A549 (cell line): ENCODE results near the gene GNAT3. TPM values are rescaled to one million over a fixed set of nuclear protein-coding genes. Genes with fewer than 3 reads are reported as not detected.

Experiments used
- ATAC-seq, 2 experiments: fragments of 200-7000 bp in 1 of 2; fragments of >200 bp in 1 of 2; cut with Nextera tagmentation in 1 of 2; cut with Tn5 transposase in 1 of 2; 3 replicates each; pipeline versions ENCODE4 v1.8.0 to v1.9.1; 2018 to 2020; ENCODE audit warnings: mild to moderate bottlenecking in 1 of 2, moderate library complexity in 1 of 2
- CTCF ChIA-PET: fragments of 300-600 bp; sonication (Branson Sonifier 250); formaldehyde crosslinking; extraction: SDS; loops from one replicate; lab custom pipeline; 2021; ENCODE audit warnings: antibody characterized with exemption, inconsistent platforms; lab: Yijun Ruan, JAX
- POLR2A ChIA-PET: fragments of 350-600 bp; formaldehyde crosslinking; extraction: SDS; loops from one replicate; lab custom pipeline; 2021; ENCODE audit warnings: antibody characterized with exemption, inconsistent platforms; lab: Yijun Ruan, JAX
- DNase-seq, 2 experiments: peaks; one replicate each; pipeline versions ENCODE4 v3.0.0 to v3.0.0-alpha.2; 2011 to 2016; ENCODE audit warnings: low read depth in 1 of 2, low spot score in 1 of 2
- FAIRE-seq: peaks from 2 replicates; lab custom pipeline; 2011; peaks lifted over from hg19 to GRCh38; lab: Jason Lieb, UNC
- H3K27ac ChIP-seq, 2 experiments: fragments of >200 bp; sonication (Bioruptor Twin); formaldehyde crosslinking; 3 replicates each; pipeline ENCODE4 v1.5.1; 2016 to 2017
- H3K4me1 ChIP-seq: fragments of >200 bp; sonication (Bioruptor Twin); formaldehyde crosslinking; 3 replicates; pipeline ENCODE4 v1.6.1; 2016
- H3K4me2 ChIP-seq: fragments of >200 bp; sonication (Bioruptor Twin); formaldehyde crosslinking; 3 replicates; pipeline ENCODE4 v1.6.1; 2016
- H3K4me3 ChIP-seq: fragments of >200 bp; sonication (Bioruptor Twin); formaldehyde crosslinking; 3 replicates; pipeline ENCODE4 v1.5.1; 2016
- H3K9me3 ChIP-seq: fragments of >200 bp; sonication (Bioruptor Twin); formaldehyde crosslinking; 3 replicates; pipeline ENCODE4 v1.6.1; 2016
- CBX2 ChIP-seq: fragments of 200-600 bp; sonication (generic); IDR thresholded peaks from 2 replicates; pipeline ENCODE4 v1.6.1; 2016; ENCODE audit warnings: low read depth, mild to moderate bottlenecking, borderline replicate concordance
- CEBPB ChIP-seq, 2 experiments: fragments of >200 bp in 1 of 2; sonication (Bioruptor Twin) in 1 of 2; formaldehyde crosslinking in 1 of 2; IDR thresholded peaks; 2 replicates each; pipeline ENCODE4 v1.6.1; 2012 to 2016
- CHD2 ChIP-seq: fragments of 150-350 bp; IDR thresholded peaks from 2 replicates; pipeline ENCODE4 v1.6.1; 2014; ENCODE audit warnings: low read length; ENCODE audit not compliant: partially characterized antibody
- CHD4 ChIP-seq: fragments of 200-600 bp; sonication (generic); IDR thresholded peaks from 2 replicates; pipeline ENCODE4 v1.6.1; 2016; ENCODE audit warnings: antibody characterized with exemption, mild to moderate bottlenecking, borderline replicate concordance
- HEYL ChIP-seq: fragments of 250-450 bp; sonication (Bioruptor Pico); IDR thresholded peaks from 2 replicates; pipeline ENCODE4 v1.8.0; 2021; ENCODE audit warnings: mild to moderate bottlenecking, moderate library complexity
- HOXA7 ChIP-seq: fragments of 250-450 bp; sonication (Bioruptor Pico); IDR thresholded peaks from 2 replicates; pipeline ENCODE4 v1.5.0; 2020; ENCODE audit warnings: mild to moderate bottlenecking, moderate library complexity
- KDM1A ChIP-seq: fragments of 200-600 bp; sonication (generic); IDR thresholded peaks from 2 replicates; pipeline ENCODE4 v1.6.1; 2016; ENCODE audit warnings: low read depth, mild to moderate bottlenecking
- NFE2L2 ChIP-seq: fragments of 150-350 bp; conservative IDR thresholded peaks from 2 replicates; pipeline ENCODE4 v1.6.1; 2014; ENCODE audit warnings: low read length
- POLR2AphosphoS2 ChIP-seq: conservative IDR thresholded peaks from 2 replicates; pipeline ENCODE4 v1.6.1; 2012; ENCODE audit warnings: low read length, improper control_type of control experiment, inconsistent platforms
- TFCP2L1 ChIP-seq: fragments of 250-450 bp; sonication (Bioruptor Pico); IDR thresholded peaks from 2 replicates; pipeline ENCODE4 v1.5.0; 2021; ENCODE audit warnings: mild to moderate bottlenecking
- ZC3H11A ChIP-seq: fragments of 450-650 bp; IDR thresholded peaks from 2 replicates; pipeline ENCODE4 v1.6.1; 2014; ENCODE audit warnings: antibody characterized with exemption, mild to moderate bottlenecking
- ZFP36 ChIP-seq: fragments of 450-650 bp; IDR thresholded peaks from 2 replicates; pipeline ENCODE4 v1.6.1; 2014; ENCODE audit warnings: borderline replicate concordance; ENCODE audit not compliant: partially characterized antibody
- ZNF302 ChIP-seq: fragments of 250-450 bp; sonication (Bioruptor Pico); IDR thresholded peaks from 2 replicates; pipeline ENCODE4 v1.9.0; 2021; ENCODE audit warnings: inconsistent platforms, mild to moderate bottlenecking, moderate library complexity
- ZSCAN20 ChIP-seq: fragments of 250-450 bp; sonication (Bioruptor Pico); IDR thresholded peaks from 2 replicates; pipeline ENCODE4 v1.8.0; 2022; ENCODE audit warnings: mild to moderate bottlenecking, moderate library complexity
- WGBS: methylation state at CpG from one replicate; pipeline ENCODE4 v1.1.6; 2017; ENCODE audit errors: missing lambda C conversion rate; 5-methylcytosine and 5-hydroxymethylcytosine counted together
- polyA plus RNA-seq, 4 experiments: library from polyadenylated mRNA; depleted of rRNA in 3 of 4; stranded (reverse); fragments of >200 nt; fragmentation: RNase III in 1 of 4; extraction: RNeasy Plus Mini Kit Qiagen cat#74134 plus additional on column Dnase treatment in 1 of 4; gene quantifications; 2 replicates in 3 of 4; 3 replicates in 1 of 4; pipeline ENCODE4 v1.2.3, GENCODE V29; 2011 to 2017
- TF ChIP-seq, protein P1 (sequence below): fragments of 250-450 bp; sonication (Bioruptor Pico); IDR thresholded peaks from 2 replicates; pipeline ENCODE4 v1.5.0; 2021; ENCODE audit warnings: mild to moderate bottlenecking, moderate library complexity, borderline replicate concordance
- TF ChIP-seq, protein P2 (sequence below): fragments of >200 bp; sonication (Bioruptor Twin); formaldehyde crosslinking; IDR thresholded peaks from 3 replicates; pipeline ENCODE4 v1.6.1; 2016
- TF ChIP-seq, protein P3 (sequence below): fragments of >200 bp; sonication (Bioruptor Twin); formaldehyde crosslinking; IDR thresholded peaks from 3 replicates; pipeline ENCODE4 v1.5.1; 2016
- TF ChIP-seq, protein P4 (sequence below): fragments of 450-650 bp; IDR thresholded peaks from 2 replicates; pipeline ENCODE4 v1.6.1; 2014; ENCODE audit warnings: antibody characterized with exemption
- TF ChIP-seq, protein P5 (sequence below): IDR thresholded peaks from 2 replicates; pipeline ENCODE4 v1.6.1; 2012
- TF ChIP-seq, protein P6 (sequence below): IDR thresholded peaks from 2 replicates; pipeline ENCODE4 v1.6.1; 2012

The GNAT3 gene
- polyA plus RNA-seq, 2 of the 4 experiments (the other 2 are of a cell fraction), result not detected

DNA sequence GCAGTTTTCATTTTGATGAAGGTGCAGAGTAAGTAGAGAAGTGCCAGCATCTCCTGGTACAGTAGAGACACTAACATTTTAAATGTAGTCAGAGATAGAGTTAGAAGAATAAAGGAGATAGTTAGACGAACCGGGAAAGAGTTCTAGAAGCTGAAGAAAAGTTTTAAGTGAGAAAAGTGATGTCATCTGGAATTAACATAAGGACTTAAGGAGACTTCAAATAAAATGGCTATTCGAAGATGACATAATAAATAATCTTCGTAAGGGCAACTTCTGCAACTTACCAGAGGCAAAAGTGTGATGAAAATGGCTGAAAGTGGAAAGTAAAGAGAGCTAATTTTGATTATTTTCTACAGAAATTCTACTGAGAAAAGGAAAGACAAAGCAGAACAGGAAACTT lies 20.4 kb downstream of the GNAT3 start (continued):
- TF ChIP-seq, protein P1, sequence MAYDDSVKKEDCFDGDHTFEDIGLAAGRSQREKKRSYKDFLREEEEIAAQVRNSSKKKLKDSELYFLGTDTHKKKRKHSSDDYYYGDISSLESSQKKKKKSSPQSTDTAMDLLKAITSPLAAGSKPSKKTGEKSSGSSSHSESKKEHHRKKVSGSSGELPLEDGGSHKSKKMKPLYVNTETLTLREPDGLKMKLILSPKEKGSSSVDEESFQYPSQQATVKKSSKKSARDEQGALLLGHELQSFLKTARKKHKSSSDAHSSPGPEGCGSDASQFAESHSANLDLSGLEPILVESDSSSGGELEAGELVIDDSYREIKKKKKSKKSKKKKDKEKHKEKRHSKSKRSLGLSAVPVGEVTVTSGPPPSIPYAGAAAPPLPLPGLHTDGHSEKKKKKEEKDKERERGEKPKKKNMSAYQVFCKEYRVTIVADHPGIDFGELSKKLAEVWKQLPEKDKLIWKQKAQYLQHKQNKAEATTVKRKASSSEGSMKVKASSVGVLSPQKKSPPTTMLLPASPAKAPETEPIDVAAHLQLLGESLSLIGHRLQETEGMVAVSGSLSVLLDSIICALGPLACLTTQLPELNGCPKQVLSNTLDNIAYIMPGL, result no peak
- TF ChIP-seq ZNF302 (CRISPR knock-in tag) (no peak), HEYL (no peak), CBX2 (no peak)
- TF ChIP-seq, all 56 proteins: peak for 0

DNA sequence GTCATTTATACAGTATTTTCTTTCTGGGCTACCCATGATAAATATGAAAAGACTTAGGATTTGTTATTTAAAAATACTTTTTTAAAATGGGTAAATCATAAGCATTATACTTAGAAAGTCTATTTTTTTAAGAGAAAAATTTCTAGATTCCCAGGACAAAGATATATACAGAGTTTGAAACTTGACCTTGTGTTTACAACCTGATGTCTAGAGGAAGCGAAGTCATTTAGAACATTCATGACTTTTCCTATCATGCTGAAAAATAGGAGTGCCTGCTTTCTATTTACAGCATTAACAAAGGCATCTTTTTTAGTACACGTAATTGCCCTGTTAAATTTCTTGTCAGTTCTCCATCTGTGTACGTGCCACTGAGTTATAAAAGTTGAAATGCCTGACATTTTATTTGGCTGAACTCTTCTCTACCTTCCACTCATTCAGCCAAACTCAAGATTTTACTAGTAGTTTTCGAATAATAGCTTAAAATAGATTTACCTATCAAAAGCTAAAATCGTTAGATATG lies 23.0 kb downstream of the GNAT3 start:
- WGBS, result 81% methylated on average over 5 of the region's 5 CpGs
- FAIRE-seq (no peak), ATAC-seq (no peak), DNase-seq (no peak)
- TF ChIP-seq ZC3H11A, result no peak
- TF ChIP-seq, protein P2, sequence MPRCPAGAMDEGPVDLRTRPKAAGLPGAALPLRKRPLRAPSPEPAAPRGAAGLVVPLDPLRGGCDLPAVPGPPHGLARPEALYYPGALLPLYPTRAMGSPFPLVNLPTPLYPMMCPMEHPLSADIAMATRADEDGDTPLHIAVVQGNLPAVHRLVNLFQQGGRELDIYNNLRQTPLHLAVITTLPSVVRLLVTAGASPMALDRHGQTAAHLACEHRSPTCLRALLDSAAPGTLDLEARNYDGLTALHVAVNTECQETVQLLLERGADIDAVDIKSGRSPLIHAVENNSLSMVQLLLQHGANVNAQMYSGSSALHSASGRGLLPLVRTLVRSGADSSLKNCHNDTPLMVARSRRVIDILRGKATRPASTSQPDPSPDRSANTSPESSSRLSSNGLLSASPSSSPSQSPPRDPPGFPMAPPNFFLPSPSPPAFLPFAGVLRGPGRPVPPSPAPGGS, result no peak
- TF ChIP-seq, protein P3, sequence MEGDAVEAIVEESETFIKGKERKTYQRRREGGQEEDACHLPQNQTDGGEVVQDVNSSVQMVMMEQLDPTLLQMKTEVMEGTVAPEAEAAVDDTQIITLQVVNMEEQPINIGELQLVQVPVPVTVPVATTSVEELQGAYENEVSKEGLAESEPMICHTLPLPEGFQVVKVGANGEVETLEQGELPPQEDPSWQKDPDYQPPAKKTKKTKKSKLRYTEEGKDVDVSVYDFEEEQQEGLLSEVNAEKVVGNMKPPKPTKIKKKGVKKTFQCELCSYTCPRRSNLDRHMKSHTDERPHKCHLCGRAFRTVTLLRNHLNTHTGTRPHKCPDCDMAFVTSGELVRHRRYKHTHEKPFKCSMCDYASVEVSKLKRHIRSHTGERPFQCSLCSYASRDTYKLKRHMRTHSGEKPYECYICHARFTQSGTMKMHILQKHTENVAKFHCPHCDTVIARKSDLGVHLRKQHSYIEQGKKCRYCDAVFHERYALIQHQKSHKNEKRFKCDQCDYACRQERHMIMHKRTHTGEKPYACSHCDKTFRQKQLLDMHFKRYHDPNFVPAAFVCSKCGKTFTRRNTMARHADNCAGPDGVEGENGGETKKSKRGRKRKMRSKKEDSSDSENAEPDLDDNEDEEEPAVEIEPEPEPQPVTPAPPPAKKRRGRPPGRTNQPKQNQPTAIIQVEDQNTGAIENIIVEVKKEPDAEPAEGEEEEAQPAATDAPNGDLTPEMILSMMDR, result no peak
- no peak for TF ChIP-seq ZSCAN20 (CRISPR knock-in tag)
- TF ChIP-seq CHD4, result no peak
- no peak for TF ChIP-seq HEYL
- TF ChIP-seq, protein P4, sequence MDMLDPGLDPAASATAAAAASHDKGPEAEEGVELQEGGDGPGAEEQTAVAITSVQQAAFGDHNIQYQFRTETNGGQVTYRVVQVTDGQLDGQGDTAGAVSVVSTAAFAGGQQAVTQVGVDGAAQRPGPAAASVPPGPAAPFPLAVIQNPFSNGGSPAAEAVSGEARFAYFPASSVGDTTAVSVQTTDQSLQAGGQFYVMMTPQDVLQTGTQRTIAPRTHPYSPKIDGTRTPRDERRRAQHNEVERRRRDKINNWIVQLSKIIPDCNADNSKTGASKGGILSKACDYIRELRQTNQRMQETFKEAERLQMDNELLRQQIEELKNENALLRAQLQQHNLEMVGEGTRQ, result no peak
- TF ChIP-seq ZFP36, result no peak
- TF ChIP-seq NFE2L2, result no peak
- TF ChIP-seq TFCP2L1 (CRISPR knock-in tag), result no peak
- no peak for TF ChIP-seq HOXA7
- TF ChIP-seq CHD2, result no peak
- TF ChIP-seq KDM1A, result no peak
- no peak for TF ChIP-seq POLR2AphosphoS2
- TF ChIP-seq, protein P1, result no peak
- TF ChIP-seq, protein P5, sequence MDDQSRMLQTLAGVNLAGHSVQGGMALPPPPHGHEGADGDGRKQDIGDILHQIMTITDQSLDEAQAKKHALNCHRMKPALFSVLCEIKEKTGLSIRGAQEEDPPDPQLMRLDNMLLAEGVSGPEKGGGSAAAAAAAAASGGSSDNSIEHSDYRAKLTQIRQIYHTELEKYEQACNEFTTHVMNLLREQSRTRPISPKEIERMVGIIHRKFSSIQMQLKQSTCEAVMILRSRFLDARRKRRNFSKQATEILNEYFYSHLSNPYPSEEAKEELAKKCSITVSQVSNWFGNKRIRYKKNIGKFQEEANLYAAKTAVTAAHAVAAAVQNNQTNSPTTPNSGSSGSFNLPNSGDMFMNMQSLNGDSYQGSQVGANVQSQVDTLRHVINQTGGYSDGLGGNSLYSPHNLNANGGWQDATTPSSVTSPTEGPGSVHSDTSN, result no peak
- no peak for TF ChIP-seq CEBPB (IDR thresholded peaks at IDR 0.05)
- TF ChIP-seq, protein P6, sequence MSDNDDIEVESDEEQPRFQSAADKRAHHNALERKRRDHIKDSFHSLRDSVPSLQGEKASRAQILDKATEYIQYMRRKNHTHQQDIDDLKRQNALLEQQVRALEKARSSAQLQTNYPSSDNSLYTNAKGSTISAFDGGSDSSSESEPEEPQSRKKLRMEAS, result no peak
- ChIA-PET POLR2A (no interaction called here), CTCF (no interaction called here)
- Histone ChIP-seq H3K4me2 (no peak overlapping the region), H3K4me3 (no peak overlapping the region), H3K9me3 (no peaks in the 10 kb centered on the region), H3K4me1 (no peaks in the 10 kb centered on the region), H3K27ac (no peak overlapping the region)
